Neuronal stem cell (in vitro differentiated cells): ENCODE measurements around the gene CLEC16A.

Experiments
- DNase-seq: peaks from one replicate; pipeline ENCODE4 v3.0.0-alpha.2; 2013; ENCODE audit warnings: low spot score
- H2AFZ ChIP-seq: one replicate; pipeline ENCODE4 v1.6.1; 2013; ENCODE audit warnings: mild to moderate bottlenecking, low read length, inconsistent platforms
- H2AK5ac ChIP-seq: 2 replicates; pipeline ENCODE4 v1.6.1; 2013; ENCODE audit warnings: low read depth, mild to moderate bottlenecking, inconsistent platforms, low read length, moderate library complexity, mixed read lengths
- H2BK120ac ChIP-seq: 2 replicates; pipeline ENCODE4 v1.6.1; 2013; ENCODE audit warnings: low read depth, mild to moderate bottlenecking, inconsistent platforms, low read length, moderate library complexity, mixed read lengths
- H2BK12ac ChIP-seq: one replicate; pipeline ENCODE4 v1.6.1; 2013; ENCODE audit warnings: low read length, inconsistent platforms
- H2BK15ac ChIP-seq: 2 replicates; pipeline ENCODE4 v1.6.1; 2013; ENCODE audit warnings: mild to moderate bottlenecking, low read length, inconsistent platforms, mixed read lengths
- H2BK5ac ChIP-seq: one replicate; pipeline ENCODE4 v1.6.1; 2013; ENCODE audit warnings: inconsistent platforms, mild to moderate bottlenecking, low read length, moderate library complexity
- H3K14ac ChIP-seq: one replicate; pipeline ENCODE4 v1.6.1; 2013; ENCODE audit warnings: low read length, inconsistent platforms
- H3K18ac ChIP-seq: 2 replicates; pipeline ENCODE4 v1.6.1; 2013; ENCODE audit warnings: low read length, inconsistent platforms
- H3K23ac ChIP-seq: 2 replicates; pipeline ENCODE4 v1.6.1; 2013; ENCODE audit warnings: low read depth, mild to moderate bottlenecking, mixed read lengths, low read length, inconsistent platforms; ENCODE audit not compliant: poor library complexity
- H3K27ac ChIP-seq: replicated peaks from 3 replicates; pipeline ENCODE4 v1.5.1; 2013; ENCODE audit warnings: low read length, inconsistent platforms
- H3K27me3 ChIP-seq, 3 experiments: 2 replicates each; pipeline ENCODE4 v1.6.1; 2013; ENCODE audit warnings: low read length in 3 of 3, mild to moderate bottlenecking in 2 of 3, inconsistent platforms in 1 of 3, low read depth in 1 of 3, mixed read lengths in 1 of 3, moderate library complexity in 1 of 3; ENCODE audit not compliant: control insufficient read depth in 3 of 3, insufficient read depth in 3 of 3
- H3K36me3 ChIP-seq, 2 donors: replicated peaks in 1 of 2; 2 replicates each; pipeline ENCODE4 v1.6.1; 2013; ENCODE audit warnings: low read length in 2 of 2; ENCODE audit not compliant: control insufficient read depth in 2 of 2, insufficient read depth in 2 of 2
- H3K4ac ChIP-seq: 2 replicates; pipeline ENCODE4 v1.6.1; 2013; ENCODE audit warnings: inconsistent platforms, mild to moderate bottlenecking, low read length, moderate library complexity
- H3K4me1 ChIP-seq, 2 donors: 1 replicate in 1 of 2; 2 replicates in 1 of 2; pipeline ENCODE4 v1.6.1; 2013; ENCODE audit warnings: low read length in 2 of 2, low read depth in 1 of 2; ENCODE audit not compliant: control insufficient read depth in 2 of 2, insufficient read depth in 1 of 2
- H3K4me2 ChIP-seq: one replicate; pipeline ENCODE4 v1.6.1; 2013; ENCODE audit warnings: mild to moderate bottlenecking, low read length, inconsistent platforms; ENCODE audit not compliant: insufficient read depth, poor library complexity, severe bottlenecking
- H3K4me3 ChIP-seq, 2 donors: 2 replicates each; pipeline ENCODE4 v1.5.1; 2013; ENCODE audit warnings: low read length in 2 of 2, mild to moderate bottlenecking in 2 of 2, inconsistent platforms in 1 of 2, moderate library complexity in 1 of 2
- H3K79me1 ChIP-seq: one replicate; pipeline ENCODE4 v1.6.1; 2013; ENCODE audit warnings: low read depth, mild to moderate bottlenecking, inconsistent platforms, low read length, moderate library complexity
- H3K9ac ChIP-seq: one replicate; pipeline ENCODE4 v1.6.1; 2013; ENCODE audit warnings: mild to moderate bottlenecking, low read depth, low read length, inconsistent platforms; ENCODE audit not compliant: poor library complexity
- H3K9me3 ChIP-seq, 2 donors: replicated peaks in 1 of 2; 2 replicates each; pipeline versions ENCODE3 to v1.6.1; 2013; ENCODE audit warnings: low read length in 2 of 2, mild to moderate bottlenecking in 2 of 2, inconsistent platforms in 1 of 2, low read depth in 1 of 2, mixed read lengths in 1 of 2, moderate library complexity in 1 of 2; ENCODE audit not compliant: control insufficient read depth in 2 of 2, insufficient read depth in 1 of 2
- H4K8ac ChIP-seq: one replicate; pipeline ENCODE4 v1.6.1; 2013; ENCODE audit warnings: low read depth, mild to moderate bottlenecking, inconsistent platforms, low read length, moderate library complexity
- H4K91ac ChIP-seq: one replicate; pipeline ENCODE4 v1.6.1; 2013; ENCODE audit warnings: low read length, low read depth, mild to moderate bottlenecking, inconsistent platforms; ENCODE audit not compliant: poor library complexity
- WGBS, 2 donors: extraction: QIAGEN DNeasy Blood & Tissue Kit; methylation state at CpG; one replicate each; pipeline ENCODE4 v1.1.7; 2013; ENCODE audit warnings: missing lambda C conversion rate in 2 of 2, mixed read lengths in 1 of 2; ENCODE audit not compliant: insufficient read length in 2 of 2, insufficient replicate concordance in 1 of 2; ENCODE audit errors: extremely low coverage in 2 of 2; 5-methylcytosine and 5-hydroxymethylcytosine counted together

CLEC16A gene

DNA sequence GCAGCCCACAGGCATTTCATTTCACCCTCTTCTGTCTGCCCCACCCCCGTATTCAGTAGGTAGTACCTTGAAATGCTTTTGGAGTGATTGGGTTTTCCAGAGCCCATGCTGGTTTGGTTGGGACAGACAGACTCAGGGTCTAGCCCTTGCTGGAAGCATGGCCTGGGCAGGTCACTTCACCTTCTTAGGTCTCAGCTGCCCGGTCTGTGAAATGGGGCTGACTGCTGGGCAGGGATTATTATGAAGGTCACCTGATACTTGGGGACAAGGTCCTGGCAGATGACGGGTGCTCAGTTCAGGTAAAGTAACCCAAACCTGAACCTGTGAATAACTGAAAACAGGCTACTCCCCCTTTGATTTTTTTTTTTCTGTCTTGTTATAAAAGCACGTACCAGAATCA lies 116.0 kb downstream of the CLEC16A start:
- Histone ChIP-seq H3K9ac (no peak overlapping the region), H3K79me1 (no peaks in the 10 kb centered on the region), H3K9me3 (no peaks in the 10 kb centered on the region), H2AFZ (no peak overlapping the region), H3K4me3 (no peak overlapping the region), H3K4ac (no peak overlapping the region), H2BK12ac (no peak overlapping the region), H3K27me3 (no peaks in the 10 kb centered on the region), H3K18ac (no peak overlapping the region), H3K4me2 (no peak overlapping the region), H3K36me3 (peaks cover 3 to 33% of the 10 kb centered on the region in 2 donors), H2BK120ac (no peak overlapping the region), H2BK15ac (no peak overlapping the region), H4K8ac (no peak overlapping the region), H4K91ac (no peak overlapping the region), H3K14ac (no peak overlapping the region), H3K4me1 (peaks cover 4 to 10% of the 10 kb centered on the region in 2 donors), H3K27ac (no peak overlapping the region), H2BK5ac (no peak overlapping the region), H2AK5ac (no peak overlapping the region), H3K23ac (no peak overlapping the region)
- WGBS, 2 donors = no CpG with 5 or more reads among the region's 4 CpGs
- no peak for DNase-seq

GRCh38 chr16:11060842-11061241 lies 116.5 kb downstream of the CLEC16A start:
- WGBS, 2 donors = no CpG with 5 or more reads among the region's 7 CpGs

DNA sequence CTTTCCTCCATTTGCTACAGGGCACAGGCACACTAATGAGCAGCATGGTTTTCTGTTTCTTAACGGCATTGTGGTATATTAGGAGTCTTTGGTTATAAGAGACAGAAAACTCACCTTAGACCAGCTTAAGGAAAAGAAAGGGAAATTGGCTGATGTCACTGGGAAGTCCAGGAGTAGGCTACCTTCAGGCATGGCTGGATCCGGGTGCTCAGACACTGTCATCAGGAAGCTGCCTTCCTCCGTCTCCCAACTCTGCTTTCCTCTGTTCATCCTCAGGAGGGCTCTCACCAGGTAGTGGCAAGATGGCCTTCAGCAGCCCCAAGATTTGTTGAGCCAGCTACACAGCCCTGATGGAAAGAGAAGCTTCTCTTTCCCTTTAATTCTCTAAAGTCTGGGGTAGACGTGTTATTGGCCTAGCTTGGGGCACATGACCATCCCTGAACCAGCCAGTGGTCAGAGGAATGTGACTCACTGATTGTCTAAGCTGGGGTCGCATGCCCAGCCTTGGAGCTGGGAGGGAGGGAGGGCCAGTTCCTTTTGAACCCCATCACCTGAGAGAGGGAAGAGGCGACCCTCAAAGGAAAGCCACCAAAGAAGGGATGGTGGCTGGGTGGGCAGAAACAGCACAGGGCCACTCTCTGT lies 117.4 kb downstream of the CLEC16A start:
- no peak overlapping the region for H3K4me2 ChIP-seq
- H3K4ac ChIP-seq = no peak overlapping the region
- H3K14ac ChIP-seq = no peak overlapping the region
- no peak overlapping the region for H3K27ac ChIP-seq
- no peak overlapping the region for H2AK5ac ChIP-seq
- no peak overlapping the region for H4K91ac ChIP-seq
- no CpG with 5 or more reads among the region's 6 CpGs for WGBS, 2 donors
- H3K79me1 ChIP-seq = no peaks in the 10 kb centered on the region
- H3K9ac ChIP-seq = no peak overlapping the region
- H2BK15ac ChIP-seq = no peak overlapping the region
- H3K18ac ChIP-seq = no peak overlapping the region
- no peak overlapping the region for H2BK12ac ChIP-seq
- H3K9me3 ChIP-seq = no peaks in the 10 kb centered on the region
- no peak overlapping the region for H3K23ac ChIP-seq
- H3K4me1 ChIP-seq = peaks cover 4 to 11% of the 10 kb centered on the region in 2 donors
- H3K27me3 ChIP-seq = no peaks in the 10 kb centered on the region
- peaks cover 3 to 29% of the 10 kb centered on the region in 2 donors for H3K36me3 ChIP-seq
- DNase-seq = no peak
- no peak overlapping the region for H3K4me3 ChIP-seq
- no peak overlapping the region for H4K8ac ChIP-seq
- no peak overlapping the region for H2BK120ac ChIP-seq
- no peak overlapping the region for H2BK5ac ChIP-seq
- no peak overlapping the region for H2AFZ ChIP-seq

More at GRCh38 chr16:11060842-11061241, 116.5 kb downstream of the CLEC16A start:
- H4K8ac ChIP-seq = no peak overlapping the region
- no peak overlapping the region for H3K4me3 ChIP-seq
- H3K14ac ChIP-seq = no peak overlapping the region
- no peak overlapping the region for H2BK5ac ChIP-seq
- no peak overlapping the region for H3K18ac ChIP-seq
- H2AFZ ChIP-seq = no peak overlapping the region
- H3K4ac ChIP-seq = no peak overlapping the region
- DNase-seq = no peak
- no peaks in the 10 kb centered on the region for H3K79me1 ChIP-seq
- no peaks in the 10 kb centered on the region for H3K27me3 ChIP-seq
- H3K27ac ChIP-seq = no peak overlapping the region
- no peak overlapping the region for H2BK15ac ChIP-seq
- no peak overlapping the region for H3K23ac ChIP-seq
- no peak overlapping the region for H4K91ac ChIP-seq
- peaks cover 3 to 31% of the 10 kb centered on the region in 2 donors for H3K36me3 ChIP-seq
- peaks cover 4 to 10% of the 10 kb centered on the region in 2 donors for H3K4me1 ChIP-seq
- H3K4me2 ChIP-seq = no peak overlapping the region
- H3K9me3 ChIP-seq = no peaks in the 10 kb centered on the region
- H2AK5ac ChIP-seq = no peak overlapping the region
- H2BK12ac ChIP-seq = no peak overlapping the region
- H2BK120ac ChIP-seq = no peak overlapping the region
- H3K9ac ChIP-seq = no peak overlapping the region

GRCh38 chr16:11063448-11064201 lies 119.3 kb downstream of the CLEC16A start:
- Histone ChIP-seq H3K27ac (no peak overlapping the region), H3K9me3 (no peaks in the 10 kb centered on the region)
- WGBS, 2 donors = no CpG with 5 or more reads among the region's 8 CpGs

More at GRCh38 chr16:11063448-11064201, 119.3 kb downstream of the CLEC16A start:
- no peak overlapping the region for H3K14ac ChIP-seq
- H3K18ac ChIP-seq = no peak overlapping the region
- no peak overlapping the region for H4K8ac ChIP-seq
- no peak overlapping the region for H2BK12ac ChIP-seq
- no peak overlapping the region for H3K4ac ChIP-seq
- H3K9ac ChIP-seq = no peak overlapping the region
- H3K36me3 ChIP-seq = peaks cover 3 to 26% of the 10 kb centered on the region in 2 donors
- H2AFZ ChIP-seq = no peak overlapping the region
- peaks cover 4 to 8% of the 10 kb centered on the region in 2 donors for H3K4me1 ChIP-seq
- no peaks in the 10 kb centered on the region for H3K79me1 ChIP-seq
- no peaks in the 10 kb centered on the region for H3K27me3 ChIP-seq
- H2AK5ac ChIP-seq = no peak overlapping the region
- H2BK5ac ChIP-seq = no peak overlapping the region
- H3K23ac ChIP-seq = no peak overlapping the region
- H2BK15ac ChIP-seq = no peak overlapping the region
- no peak overlapping the region for H4K91ac ChIP-seq
- no peak for DNase-seq
- H3K4me2 ChIP-seq = no peak overlapping the region
- H3K4me3 ChIP-seq = no peak overlapping the region
- no peak overlapping the region for H2BK120ac ChIP-seq
